IMR-90 (cell line): ENCODE data around the gene SNX1.

Experiments used
- CTCF ChIP-seq: conservative IDR thresholded peaks from 2 replicates; pipeline ENCODE4 v1.5.1; 2012; ENCODE audit warnings: mild to moderate bottlenecking, low read depth, low read length, improper control_type of control experiment
- RCOR1 ChIP-seq: IDR thresholded peaks from 2 replicates; pipeline ENCODE4 v1.6.1; 2012; ENCODE audit warnings: mild to moderate bottlenecking, low read length, improper control_type of control experiment; ENCODE audit not compliant: insufficient replicate concordance

GRCh38 chr15:64136347-64136746 lies 40.6 kb downstream of the SNX1 start:
- TF ChIP-seq CTCF (no peak), RCOR1 (no peak)
